GM23248 (cell line): ENCODE data around the gene FRY.

ENCODE experiments used
- EZH2 ChIP-seq: fragments of 200-600 bp; sonication (generic); IDR thresholded peaks from 2 replicates; pipeline ENCODE4 v1.6.1; 2018; ENCODE audit warnings: antibody characterized with exemption, mild to moderate bottlenecking; ENCODE audit not compliant: insufficient read depth, poor library complexity, severe bottlenecking
- EZH2phosphoT487 ChIP-seq: fragments of 200-600 bp; sonication (generic); IDR thresholded peaks from 2 replicates; pipeline ENCODE4 v1.6.1; 2018; ENCODE audit warnings: antibody characterized with exemption, moderate library complexity, mild to moderate bottlenecking, low read depth; ENCODE audit not compliant: insufficient read depth

- TF ChIP-seq EZH2 = no peak
- TF ChIP-seq EZH2phosphoT487 = no peak
Measured at GRCh38 chr13:32213626-32214025, 182.1 kb downstream of the FRY start.
